ENCODE data around the gene CDK6. TPM values are rescaled to one million over a fixed set of nuclear protein-coding genes. Genes with fewer than 3 reads are reported as not detected.

The CDK6 gene
- total RNA-seq, 2 donors from 2014 or later, result 13.6 to 39.9 TPM

DNA sequence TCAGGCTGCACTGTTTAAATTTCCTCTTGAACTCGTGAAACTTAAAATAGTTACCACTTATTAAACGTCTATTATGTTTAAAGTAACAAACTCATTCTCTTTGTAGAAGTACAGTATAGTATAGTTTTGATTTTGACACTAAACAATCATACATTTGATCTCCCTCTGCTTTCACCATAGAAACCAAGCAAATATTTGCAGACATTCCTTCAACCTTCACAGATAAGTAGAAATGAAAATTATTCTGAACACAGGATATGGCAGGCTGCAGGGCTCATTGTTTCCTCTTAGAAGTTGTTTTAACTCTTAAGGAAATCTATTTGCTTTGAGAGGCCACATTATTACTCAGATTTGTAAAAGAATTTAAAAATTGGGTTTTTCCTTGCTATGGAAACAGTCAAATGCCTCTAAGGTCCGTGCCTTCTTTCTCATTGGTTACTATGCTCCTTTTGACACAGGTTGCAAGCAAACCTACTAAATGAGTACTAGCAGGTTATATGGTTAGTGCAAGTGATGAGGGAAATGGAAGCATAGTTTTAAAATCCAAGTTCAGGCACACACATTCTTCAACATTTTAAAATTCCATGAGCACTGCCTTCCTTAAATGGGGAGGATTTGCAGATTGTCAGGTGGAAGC lies 153.4 kb downstream of the CDK6 start:
- Histone ChIP-seq H3K36me3 (no peaks in the 10 kb centered on the region), H3K27ac (no peak overlapping the region), H3K4me1 (replicated peaks) (no peaks in the 10 kb centered on the region), H3K4me3 (no peak overlapping the region), H3K27me3 (replicated peaks; ENCODE audit: insufficient read depth) (no peaks in the 10 kb centered on the region), H3K9me3 (no peaks in the 10 kb centered on the region)
- 20% methylated on average over 3 of the region's 3 CpGs for WGBS
- no peak for TF ChIP-seq POLR2AphosphoS5 (IDR thresholded peaks at IDR 0.05)
- DNase-seq (ENCODE audit: low spot score), result no peak
- intact Hi-C loops (cut with DNase I), result no loop called here

DNA sequence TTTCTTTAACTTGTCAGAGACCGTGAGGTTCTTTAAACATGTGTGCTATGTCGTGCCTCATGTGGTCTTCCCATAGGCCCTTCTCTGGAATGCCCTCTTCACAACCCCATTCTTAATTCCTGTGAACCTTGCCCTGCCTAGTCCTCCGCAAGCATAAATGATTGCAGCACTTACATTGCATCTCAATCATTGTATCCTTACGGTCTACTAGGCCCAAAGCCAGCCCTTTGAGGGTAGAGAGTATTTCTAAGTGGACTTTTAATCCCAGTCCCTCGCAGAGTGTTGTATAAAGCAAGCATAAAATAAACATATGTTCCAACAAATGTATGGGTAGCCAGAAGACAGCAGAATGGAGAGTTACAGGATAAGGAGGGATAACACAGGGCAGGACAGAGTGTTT lies 154.0 kb downstream of the CDK6 start:
- no peak overlapping the region for H3K4me3 ChIP-seq
- H3K4me1 ChIP-seq (replicated peaks), result no peaks in the 10 kb centered on the region
- intact Hi-C loops (cut with DNase I), result no loop called here
- WGBS, result 73% methylated on average over 5 of the region's 5 CpGs
- no peak overlapping the region for H3K27ac ChIP-seq
- H3K27me3 ChIP-seq (replicated peaks; ENCODE audit: insufficient read depth), result no peaks in the 10 kb centered on the region
- H3K36me3 ChIP-seq, result no peaks in the 10 kb centered on the region
- TF ChIP-seq, protein P1, sequence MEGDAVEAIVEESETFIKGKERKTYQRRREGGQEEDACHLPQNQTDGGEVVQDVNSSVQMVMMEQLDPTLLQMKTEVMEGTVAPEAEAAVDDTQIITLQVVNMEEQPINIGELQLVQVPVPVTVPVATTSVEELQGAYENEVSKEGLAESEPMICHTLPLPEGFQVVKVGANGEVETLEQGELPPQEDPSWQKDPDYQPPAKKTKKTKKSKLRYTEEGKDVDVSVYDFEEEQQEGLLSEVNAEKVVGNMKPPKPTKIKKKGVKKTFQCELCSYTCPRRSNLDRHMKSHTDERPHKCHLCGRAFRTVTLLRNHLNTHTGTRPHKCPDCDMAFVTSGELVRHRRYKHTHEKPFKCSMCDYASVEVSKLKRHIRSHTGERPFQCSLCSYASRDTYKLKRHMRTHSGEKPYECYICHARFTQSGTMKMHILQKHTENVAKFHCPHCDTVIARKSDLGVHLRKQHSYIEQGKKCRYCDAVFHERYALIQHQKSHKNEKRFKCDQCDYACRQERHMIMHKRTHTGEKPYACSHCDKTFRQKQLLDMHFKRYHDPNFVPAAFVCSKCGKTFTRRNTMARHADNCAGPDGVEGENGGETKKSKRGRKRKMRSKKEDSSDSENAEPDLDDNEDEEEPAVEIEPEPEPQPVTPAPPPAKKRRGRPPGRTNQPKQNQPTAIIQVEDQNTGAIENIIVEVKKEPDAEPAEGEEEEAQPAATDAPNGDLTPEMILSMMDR (IDR thresholded peaks at IDR 0.05), result no peak
- no peak for DNase-seq (ENCODE audit: low spot score)
- H3K9me3 ChIP-seq, result no peaks in the 10 kb centered on the region

DNA sequence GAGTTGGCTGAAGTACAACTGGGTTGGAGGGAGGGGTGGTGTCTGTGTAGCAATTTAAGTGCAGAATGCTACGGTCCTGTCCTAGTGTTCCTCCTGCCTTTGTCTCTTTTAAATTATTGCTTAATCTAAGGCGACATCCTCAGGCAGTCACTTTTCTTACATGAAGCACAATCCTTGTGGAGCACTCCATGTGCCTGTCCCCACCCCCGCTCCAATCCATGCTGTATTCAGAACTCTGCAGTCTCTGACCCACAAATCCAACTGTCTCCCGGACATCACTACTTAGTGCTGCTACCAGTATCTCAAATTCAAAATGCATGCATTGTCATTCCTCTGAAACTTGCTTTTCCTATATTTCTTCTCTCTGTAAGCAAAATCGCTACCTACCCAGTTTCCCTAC lies 154.7 kb downstream of the CDK6 start:
- Histone ChIP-seq H3K27me3 (replicated peaks; ENCODE audit: insufficient read depth) (no peaks in the 10 kb centered on the region), H3K4me3 (no peak overlapping the region), H3K4me1 (replicated peaks) (no peaks in the 10 kb centered on the region), H3K36me3 (no peaks in the 10 kb centered on the region), H3K9me3 (no peaks in the 10 kb centered on the region), H3K27ac (no peak overlapping the region)
- TF ChIP-seq POLR2AphosphoS5 (IDR thresholded peaks at IDR 0.05), result no peak
- no peak for TF ChIP-seq POLR2A (IDR thresholded peaks at IDR 0.05)
- TF ChIP-seq, protein P1 (IDR thresholded peaks at IDR 0.05), result no peak
- no peak for DNase-seq (ENCODE audit: low spot score)
- 89% methylated on average over 5 of the region's 5 CpGs for WGBS
- intact Hi-C loops (cut with DNase I), result no loop called here

DNA sequence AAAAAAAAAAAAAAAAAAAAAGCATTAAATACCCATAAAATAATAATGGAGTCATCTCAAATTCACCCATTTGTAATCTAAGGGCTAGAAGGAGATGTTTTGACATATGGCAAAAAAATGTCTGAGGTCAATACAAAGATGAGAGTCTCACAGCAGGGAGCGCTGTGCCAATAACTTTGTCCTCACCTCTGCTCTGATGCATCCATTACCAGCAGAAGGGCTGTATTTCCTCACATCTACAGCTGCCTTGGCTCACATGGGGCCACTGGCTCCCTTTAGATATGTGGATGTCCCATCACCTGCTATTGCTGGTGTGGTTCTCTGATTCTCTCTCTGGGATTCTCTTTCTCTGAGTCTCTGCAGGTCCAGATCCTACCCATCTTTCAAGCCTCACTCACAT lies 155.9 kb downstream of the CDK6 start:
- intact Hi-C loops (cut with DNase I), result no loop called here
- 96% methylated on average over 1 of the region's 1 CpG for WGBS
- no peaks in the 10 kb centered on the region for H3K4me1 ChIP-seq (replicated peaks)
- no peak overlapping the region for H3K27ac ChIP-seq
- H3K27me3 ChIP-seq (replicated peaks; ENCODE audit: insufficient read depth), result no peaks in the 10 kb centered on the region
- H3K9me3 ChIP-seq, result no peaks in the 10 kb centered on the region
- H3K4me3 ChIP-seq, result no peak overlapping the region
- TF ChIP-seq POLR2AphosphoS5 (IDR thresholded peaks at IDR 0.05), result no peak
- TF ChIP-seq, protein P1 (IDR thresholded peaks at IDR 0.05), result no peak
- no peak for TF ChIP-seq POLR2A (IDR thresholded peaks at IDR 0.05)
- no peak for DNase-seq (ENCODE audit: low spot score)
- no peaks in the 10 kb centered on the region for H3K36me3 ChIP-seq

DNA sequence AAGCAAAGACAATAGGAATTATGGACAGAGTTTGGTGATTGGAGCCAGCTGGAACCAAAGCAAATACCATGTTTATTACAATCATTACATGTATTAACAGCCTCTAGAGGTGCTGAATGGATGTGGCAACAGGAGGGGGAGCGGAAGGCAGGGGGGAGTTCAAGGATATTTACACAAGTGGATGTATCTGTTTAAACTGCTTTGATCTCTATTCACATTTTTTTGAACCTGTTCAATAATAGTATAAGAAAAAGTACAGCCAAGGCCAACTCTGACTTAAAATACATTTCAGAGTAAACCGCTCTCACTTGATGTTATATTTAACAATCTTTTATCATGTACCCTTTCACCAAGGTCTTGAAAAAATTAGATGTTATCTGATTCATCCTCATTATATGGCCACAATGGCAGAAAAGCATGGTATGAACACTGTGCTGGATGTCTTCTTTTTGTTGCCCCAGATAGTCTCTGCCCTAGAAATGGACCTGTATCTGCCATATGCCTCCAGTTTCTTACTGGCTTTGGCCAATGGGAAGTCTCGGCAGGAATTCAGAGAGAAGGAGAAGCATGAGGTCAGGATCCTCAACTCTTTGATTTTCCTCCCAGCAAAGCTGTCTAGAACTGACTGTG lies 158.0 kb downstream of the CDK6 start:
- intact Hi-C loops (cut with DNase I), result no loop called here
- DNase-seq (ENCODE audit: low spot score), result no peak
- 56% methylated on average over 3 of the region's 3 CpGs for WGBS
- Histone ChIP-seq H3K27me3 (replicated peaks; ENCODE audit: insufficient read depth) (no peaks in the 10 kb centered on the region), H3K27ac (no peak overlapping the region), H3K4me1 (replicated peaks) (no peaks in the 10 kb centered on the region), H3K9me3 (no peaks in the 10 kb centered on the region), H3K36me3 (no peaks in the 10 kb centered on the region), H3K4me3 (no peak overlapping the region)
- no peak for TF ChIP-seq POLR2A (IDR thresholded peaks at IDR 0.05)
- TF ChIP-seq, protein P1 (IDR thresholded peaks at IDR 0.05), result no peak
- no peak for TF ChIP-seq POLR2AphosphoS5 (IDR thresholded peaks at IDR 0.05)

Data from prostate gland (tissue), 2 donors.